ENCODE data around the gene SCN8A.

Gene SCN8A

GRCh38 chr12:51848841-51849735 is 258.1 kb downstream of the SCN8A start:
- no peak for DNase-seq (ENCODE audit: low read depth)
- TF ChIP-seq, protein P1, sequence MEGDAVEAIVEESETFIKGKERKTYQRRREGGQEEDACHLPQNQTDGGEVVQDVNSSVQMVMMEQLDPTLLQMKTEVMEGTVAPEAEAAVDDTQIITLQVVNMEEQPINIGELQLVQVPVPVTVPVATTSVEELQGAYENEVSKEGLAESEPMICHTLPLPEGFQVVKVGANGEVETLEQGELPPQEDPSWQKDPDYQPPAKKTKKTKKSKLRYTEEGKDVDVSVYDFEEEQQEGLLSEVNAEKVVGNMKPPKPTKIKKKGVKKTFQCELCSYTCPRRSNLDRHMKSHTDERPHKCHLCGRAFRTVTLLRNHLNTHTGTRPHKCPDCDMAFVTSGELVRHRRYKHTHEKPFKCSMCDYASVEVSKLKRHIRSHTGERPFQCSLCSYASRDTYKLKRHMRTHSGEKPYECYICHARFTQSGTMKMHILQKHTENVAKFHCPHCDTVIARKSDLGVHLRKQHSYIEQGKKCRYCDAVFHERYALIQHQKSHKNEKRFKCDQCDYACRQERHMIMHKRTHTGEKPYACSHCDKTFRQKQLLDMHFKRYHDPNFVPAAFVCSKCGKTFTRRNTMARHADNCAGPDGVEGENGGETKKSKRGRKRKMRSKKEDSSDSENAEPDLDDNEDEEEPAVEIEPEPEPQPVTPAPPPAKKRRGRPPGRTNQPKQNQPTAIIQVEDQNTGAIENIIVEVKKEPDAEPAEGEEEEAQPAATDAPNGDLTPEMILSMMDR (conservative IDR thresholded peaks at IDR 0.05; ENCODE audit: low read depth, low read length), result no peak
- no peak overlapping the region for H3K4me3 ChIP-seq (ENCODE audit: low read length)

- H3K4me3 ChIP-seq (ENCODE audit: low read length), result no peak overlapping the region
- no peak for DNase-seq (ENCODE audit: low read depth)
- TF ChIP-seq, protein P1 (conservative IDR thresholded peaks at IDR 0.05; ENCODE audit: low read depth, low read length), result no peak
These were observed 259.3 kb downstream of the SCN8A start for GRCh38 chr12:51850081-51850964.

DNA sequence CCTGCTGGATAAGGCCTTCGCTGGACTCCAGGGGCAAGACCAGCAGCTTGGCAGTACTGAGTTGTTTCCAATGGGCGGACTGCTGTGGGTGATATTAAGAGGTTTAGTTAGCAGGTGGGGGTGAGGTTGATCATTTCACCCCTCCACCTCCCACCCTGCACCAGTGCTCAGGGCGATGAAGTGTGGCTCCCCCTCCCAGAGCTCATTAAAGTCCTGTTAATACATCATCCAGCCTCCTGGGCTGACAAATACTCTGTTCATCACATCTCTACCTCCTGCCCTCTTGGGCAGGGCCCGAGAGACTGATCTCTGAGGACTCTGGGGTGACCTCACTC is 259.9 kb downstream of the SCN8A start:
- H3K4me3 ChIP-seq (ENCODE audit: low read length), result no peak overlapping the region
- TF ChIP-seq, protein P1 (conservative IDR thresholded peaks at IDR 0.05; ENCODE audit: low read depth, low read length), result no peak
- no peak for DNase-seq (ENCODE audit: low read depth)

GRCh38 chr12:51851413-51852124 is 260.5 kb downstream of the SCN8A start:
- H3K4me3 ChIP-seq (ENCODE audit: low read length), result no peak overlapping the region
- TF ChIP-seq, protein P1 (conservative IDR thresholded peaks at IDR 0.05; ENCODE audit: low read depth, low read length), result no peak
- no peak for DNase-seq (ENCODE audit: low read depth)

DNA sequence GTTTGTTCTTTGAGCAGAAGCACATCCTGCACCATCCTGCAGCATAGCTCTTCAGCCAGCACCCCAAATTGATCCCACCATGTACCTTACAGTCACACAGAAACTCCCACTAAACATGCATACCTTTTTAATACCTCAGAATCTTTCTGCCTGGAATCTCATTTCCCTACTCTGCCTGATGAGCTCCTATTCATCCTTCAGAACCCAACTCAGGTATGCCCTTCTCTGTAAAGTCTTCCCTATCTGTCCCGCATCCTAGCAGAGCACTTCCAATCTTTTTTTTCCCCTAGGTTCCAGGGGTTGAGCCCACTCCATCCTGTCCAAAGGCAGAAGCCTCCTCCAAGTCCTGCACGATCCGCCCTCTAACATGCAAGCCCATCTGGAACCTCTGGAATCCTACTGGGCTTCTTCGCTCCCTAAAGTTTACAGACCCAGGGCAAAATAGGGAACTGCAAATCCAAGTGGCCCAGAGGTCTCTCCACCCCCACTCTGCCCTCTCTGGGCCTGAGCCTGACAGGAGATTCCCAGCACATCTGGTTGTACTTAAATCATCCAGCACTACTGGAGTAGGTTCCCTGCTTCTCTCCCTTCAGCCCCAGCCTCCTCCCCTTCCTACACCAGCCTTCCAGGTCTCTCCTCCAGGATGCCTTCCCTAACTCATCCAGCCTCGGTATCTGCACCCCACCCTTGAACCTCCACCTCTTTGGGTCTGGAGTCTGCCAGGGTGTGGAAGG is 261.5 kb downstream of the SCN8A start:
- TF ChIP-seq, protein P1 (conservative IDR thresholded peaks at IDR 0.05; ENCODE audit: low read depth, low read length), result no peak
- no peak overlapping the region for H3K4me3 ChIP-seq (ENCODE audit: low read length)
- no peak for DNase-seq (ENCODE audit: low read depth)

Measured in retinal pigment epithelial cell (primary cell).